Progenitor cell of endocrine pancreas (in vitro differentiated cells): ENCODE data around the gene TPCN2. TPM values are rescaled to one million over a fixed set of nuclear protein-coding genes. Genes with fewer than 3 reads are reported as not detected.

Experiments used
- DNase-seq: peaks from one replicate; pipeline ENCODE4 v3.0.0; 2021; ENCODE audit warnings: low spot score; ENCODE audit not compliant: unreplicated experiment
- H3K27ac Mint-ChIP-seq: 2 replicates; pipeline ENCODE4 v1.8.0; 2021; ENCODE audit warnings: mild to moderate bottlenecking, moderate library complexity, mixed read lengths
- H3K27me3 Mint-ChIP-seq: 2 replicates; pipeline ENCODE4 v1.8.0; 2021; ENCODE audit warnings: mixed read lengths
- H3K36me3 Mint-ChIP-seq: 2 replicates; pipeline ENCODE4 v1.8.0; 2022; ENCODE audit warnings: mixed read lengths; ENCODE audit not compliant: insufficient read depth
- H3K4me1 Mint-ChIP-seq: 2 replicates; pipeline ENCODE4 v1.8.0; 2021; ENCODE audit warnings: low read depth, mixed read lengths
- H3K4me3 Mint-ChIP-seq: 2 replicates; pipeline ENCODE4 v1.8.0; 2021; ENCODE audit warnings: low read depth, mild to moderate bottlenecking, moderate library complexity, mixed read lengths
- H3K9me3 Mint-ChIP-seq: 2 replicates; pipeline ENCODE4 v1.8.0; 2021; ENCODE audit warnings: low read depth, mixed read lengths
- total RNA-seq: library from RNA; stranded (reverse); gene quantifications from 2 replicates; pipeline ENCODE4 v1.2.1, GENCODE V29; 2021
- TF ChIP-seq, protein P1 (sequence below): fragments of 200-600 bp; sonication (generic); IDR thresholded peaks from one replicate; pipeline ENCODE4 v1.5.0; 2021; ENCODE audit warnings: antibody characterized with exemption, mild to moderate bottlenecking; ENCODE audit not compliant: unreplicated experiment

Gene TPCN2
- total RNA-seq, 1 donor from 2014 or later = 19.7 TPM

DNA sequence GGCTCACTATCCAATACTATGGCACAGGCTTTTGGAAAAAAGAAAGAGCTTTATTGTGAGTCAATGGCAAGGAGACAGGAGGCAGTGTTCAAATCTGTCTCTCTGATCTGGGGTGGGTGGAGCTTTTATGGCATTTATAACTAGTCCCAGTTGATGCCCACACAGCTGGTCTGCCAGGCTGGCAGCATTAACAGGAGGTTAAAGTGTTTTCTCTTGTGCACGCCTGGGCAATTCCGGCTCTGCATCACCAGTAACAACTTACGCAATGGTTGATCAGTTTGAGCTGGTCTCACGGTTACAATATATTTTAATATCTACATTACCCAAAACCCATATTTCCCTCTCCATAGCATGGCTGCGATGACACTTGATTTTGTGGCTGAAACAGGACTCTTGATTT is 91.9 kb downstream of the TPCN2 start:
- Mint-ChIP-seq H3K27me3 (no peaks in the 10 kb centered on the region), H3K36me3 (peaks cover 2% of the 10 kb centered on the region), H3K4me3 (no peak overlapping the region), H3K9me3 (peaks cover 2% of the 10 kb centered on the region), H3K27ac (no peak overlapping the region), H3K4me1 (peaks cover 16% of the 10 kb centered on the region)
- TF ChIP-seq, protein P1, sequence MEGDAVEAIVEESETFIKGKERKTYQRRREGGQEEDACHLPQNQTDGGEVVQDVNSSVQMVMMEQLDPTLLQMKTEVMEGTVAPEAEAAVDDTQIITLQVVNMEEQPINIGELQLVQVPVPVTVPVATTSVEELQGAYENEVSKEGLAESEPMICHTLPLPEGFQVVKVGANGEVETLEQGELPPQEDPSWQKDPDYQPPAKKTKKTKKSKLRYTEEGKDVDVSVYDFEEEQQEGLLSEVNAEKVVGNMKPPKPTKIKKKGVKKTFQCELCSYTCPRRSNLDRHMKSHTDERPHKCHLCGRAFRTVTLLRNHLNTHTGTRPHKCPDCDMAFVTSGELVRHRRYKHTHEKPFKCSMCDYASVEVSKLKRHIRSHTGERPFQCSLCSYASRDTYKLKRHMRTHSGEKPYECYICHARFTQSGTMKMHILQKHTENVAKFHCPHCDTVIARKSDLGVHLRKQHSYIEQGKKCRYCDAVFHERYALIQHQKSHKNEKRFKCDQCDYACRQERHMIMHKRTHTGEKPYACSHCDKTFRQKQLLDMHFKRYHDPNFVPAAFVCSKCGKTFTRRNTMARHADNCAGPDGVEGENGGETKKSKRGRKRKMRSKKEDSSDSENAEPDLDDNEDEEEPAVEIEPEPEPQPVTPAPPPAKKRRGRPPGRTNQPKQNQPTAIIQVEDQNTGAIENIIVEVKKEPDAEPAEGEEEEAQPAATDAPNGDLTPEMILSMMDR = no peak
- no peak for DNase-seq

DNA sequence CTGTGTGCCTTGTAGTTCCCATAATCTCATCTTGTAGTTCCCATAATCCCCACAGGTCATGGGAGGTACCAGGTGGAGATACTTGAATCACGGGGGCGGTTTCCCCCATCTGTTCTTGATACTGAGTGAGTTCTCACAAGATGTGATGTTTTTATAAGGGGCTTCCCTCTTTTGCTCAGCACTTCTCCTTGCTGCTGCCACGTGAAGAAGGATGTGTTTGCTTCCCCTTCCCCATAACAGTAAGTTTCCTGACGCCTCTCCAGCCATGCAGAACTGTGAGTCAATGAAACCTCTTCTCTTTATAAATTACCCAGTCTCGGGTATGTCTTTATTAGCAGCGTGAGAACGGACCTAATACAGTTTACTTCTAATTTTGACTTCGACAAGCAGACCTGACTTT is 93.0 kb downstream of the TPCN2 start:
- Mint-ChIP-seq H3K4me3 (no peak overlapping the region), H3K27me3 (no peaks in the 10 kb centered on the region), H3K27ac (no peak overlapping the region), H3K9me3 (peaks cover 13% of the 10 kb centered on the region), H3K36me3 (peaks cover 3% of the 10 kb centered on the region), H3K4me1 (peaks cover 12% of the 10 kb centered on the region)
- DNase-seq = no peak
- TF ChIP-seq, protein P1 = no peak

DNA sequence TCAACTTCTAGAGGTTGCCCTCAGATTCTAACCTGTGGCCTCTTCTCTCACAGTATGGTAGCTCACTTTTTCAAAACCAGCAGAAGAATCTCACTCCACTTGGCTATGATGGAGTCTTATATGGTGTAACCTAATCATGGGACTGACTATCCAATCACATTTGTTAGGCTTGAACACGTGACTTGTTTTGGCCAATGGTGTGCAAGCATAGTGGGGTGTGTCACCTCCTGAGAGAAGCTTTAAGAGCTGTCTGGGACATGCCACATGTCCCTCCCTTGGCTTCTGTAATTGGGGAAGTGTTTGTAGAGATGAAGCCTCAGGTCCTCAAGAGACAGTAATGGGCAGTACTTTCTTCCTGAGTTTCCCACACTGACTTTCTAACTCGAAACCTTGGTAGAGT is 94.2 kb downstream of the TPCN2 start:
- TF ChIP-seq, protein P1 = no peak
- Mint-ChIP-seq H3K9me3 (peaks cover 14% of the 10 kb centered on the region), H3K36me3 (peaks cover 3% of the 10 kb centered on the region), H3K4me3 (no peak overlapping the region), H3K27me3 (no peaks in the 10 kb centered on the region), H3K4me1 (peaks cover 12% of the 10 kb centered on the region), H3K27ac (no peak overlapping the region)
- DNase-seq = no peak

DNA sequence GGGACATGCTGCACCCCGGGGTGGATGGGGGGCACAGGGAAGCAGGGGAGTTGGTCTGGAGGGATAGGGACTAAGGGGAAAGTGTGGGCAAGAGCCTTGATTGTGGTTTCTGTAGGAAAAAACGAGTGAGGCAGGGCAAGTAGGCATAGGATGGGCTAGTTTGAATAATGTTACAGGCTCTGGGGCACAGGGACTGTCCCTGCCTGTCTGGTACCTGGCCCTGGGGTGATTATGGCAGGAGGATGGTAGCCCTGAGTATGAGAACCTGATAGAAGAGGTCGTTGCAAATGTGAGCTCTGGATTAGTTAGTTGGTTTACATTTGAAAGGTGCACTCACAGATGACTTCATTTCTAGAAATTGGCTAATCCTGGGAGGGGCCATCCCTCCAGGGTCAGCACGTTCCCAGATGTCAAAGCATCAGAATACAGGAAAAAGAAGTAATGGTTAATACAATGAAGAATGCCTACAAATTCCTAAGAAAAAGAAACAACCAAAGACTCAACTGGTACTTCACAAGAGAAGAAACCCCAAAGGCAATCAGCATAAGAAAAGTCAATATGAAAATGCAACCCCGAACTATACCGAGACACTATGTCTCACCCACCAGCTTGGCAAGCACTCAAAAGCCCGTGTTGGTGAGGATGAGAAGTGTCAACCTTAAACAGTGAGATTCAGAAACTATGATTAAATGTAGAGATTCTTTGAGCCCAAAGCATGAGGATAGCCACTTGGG is 95.8 kb downstream of the TPCN2 start:
- no peak overlapping the region for H3K27ac Mint-ChIP-seq
- H3K36me3 Mint-ChIP-seq = peaks cover 7% of the 10 kb centered on the region
- no peaks in the 10 kb centered on the region for H3K27me3 Mint-ChIP-seq
- peaks cover 1% of the 10 kb centered on the region for H3K4me1 Mint-ChIP-seq
- no peak overlapping the region for H3K4me3 Mint-ChIP-seq
- peaks cover 20% of the 10 kb centered on the region for H3K9me3 Mint-ChIP-seq
- TF ChIP-seq, protein P1 = no peak
- DNase-seq = no peak

DNA sequence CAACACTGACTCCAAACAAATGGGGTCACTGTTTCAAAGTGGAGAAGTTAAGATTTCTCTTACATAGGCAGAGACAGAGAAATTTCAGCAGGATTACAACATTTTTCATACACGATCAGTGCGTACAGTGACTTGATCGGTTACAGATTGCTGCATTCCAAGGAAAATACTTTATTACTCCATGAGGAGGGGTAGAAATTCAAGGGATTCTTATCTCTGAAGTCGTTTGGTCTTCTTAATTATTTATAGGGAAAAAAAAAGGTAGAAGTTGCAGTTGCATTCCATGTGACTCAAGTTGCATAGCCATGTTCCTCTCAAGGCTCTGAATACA is 96.3 kb downstream of the TPCN2 start:
- H3K9me3 Mint-ChIP-seq = peaks cover 21% of the 10 kb centered on the region

More for the DNA sequence above, 96.3 kb downstream of the TPCN2 start:
- no peak overlapping the region for H3K4me3 Mint-ChIP-seq
- H3K27me3 Mint-ChIP-seq = no peaks in the 10 kb centered on the region
- H3K36me3 Mint-ChIP-seq = peaks cover 7% of the 10 kb centered on the region
- no peak for DNase-seq
- H3K27ac Mint-ChIP-seq = no peak overlapping the region
- TF ChIP-seq, protein P1 = no peak
- peaks cover 1% of the 10 kb centered on the region for H3K4me1 Mint-ChIP-seq
